ENCODE data around the gene MRPS2.
A peak's percentile ranks its signal among the peaks of the same experiment; 100 is the strongest.

Gene MRPS2

DNA sequence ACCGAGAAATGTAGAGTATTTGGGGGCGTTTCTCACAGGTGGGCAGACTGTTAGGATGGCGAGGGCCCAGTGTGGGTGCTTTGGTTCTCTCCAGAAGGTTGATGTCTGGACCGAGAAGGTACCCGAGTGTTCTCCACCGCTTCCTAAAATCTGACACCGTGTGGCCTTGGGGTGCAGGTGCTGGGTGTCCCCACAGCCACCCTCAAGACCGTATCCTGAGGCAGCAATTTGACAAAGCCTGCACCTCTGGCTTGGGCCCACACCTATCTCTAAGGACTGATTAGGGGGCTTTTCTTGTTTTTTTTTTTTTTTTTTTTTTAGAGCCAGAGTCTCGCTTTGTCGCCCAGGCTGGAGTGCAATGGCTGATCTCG, 19.6 kb upstream of the MRPS2 start:
- DNase-seq: no peak

DNA sequence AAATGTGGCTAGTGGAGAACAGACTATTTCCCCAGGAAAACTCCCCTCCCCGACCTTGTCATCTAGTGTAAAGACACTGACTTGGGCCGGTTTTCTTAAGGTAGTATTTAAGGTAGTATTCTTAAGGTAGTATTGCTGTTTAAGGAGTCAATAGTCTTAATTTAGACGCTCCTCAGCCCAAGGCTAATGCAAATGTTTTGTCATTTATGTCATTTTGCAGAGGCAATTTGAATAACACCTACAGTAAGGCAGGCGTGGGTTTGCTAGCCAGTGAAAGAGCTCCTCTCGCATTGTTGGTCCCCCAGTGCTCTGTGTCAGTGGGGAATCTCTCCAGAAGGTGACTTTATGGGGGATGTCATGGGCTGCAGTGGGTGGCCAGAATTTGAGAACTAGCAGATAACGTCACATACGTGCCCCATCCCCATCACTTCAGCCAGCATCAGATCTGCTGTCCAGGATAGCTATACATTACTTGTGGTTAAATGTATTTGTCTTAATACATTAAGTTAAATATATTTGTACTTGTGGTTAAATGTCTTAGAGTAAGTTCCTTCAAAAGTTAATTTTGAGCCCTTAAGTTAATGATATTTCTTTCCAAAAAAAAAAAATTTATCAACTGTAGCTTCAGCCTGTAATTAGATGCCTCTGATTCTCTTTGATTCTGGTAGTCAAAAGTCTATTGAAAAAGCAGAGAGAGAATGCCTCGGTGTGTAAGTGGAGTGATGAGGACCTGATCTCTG, 18.3 kb upstream of the MRPS2 start:
- no peak for DNase-seq

DNA sequence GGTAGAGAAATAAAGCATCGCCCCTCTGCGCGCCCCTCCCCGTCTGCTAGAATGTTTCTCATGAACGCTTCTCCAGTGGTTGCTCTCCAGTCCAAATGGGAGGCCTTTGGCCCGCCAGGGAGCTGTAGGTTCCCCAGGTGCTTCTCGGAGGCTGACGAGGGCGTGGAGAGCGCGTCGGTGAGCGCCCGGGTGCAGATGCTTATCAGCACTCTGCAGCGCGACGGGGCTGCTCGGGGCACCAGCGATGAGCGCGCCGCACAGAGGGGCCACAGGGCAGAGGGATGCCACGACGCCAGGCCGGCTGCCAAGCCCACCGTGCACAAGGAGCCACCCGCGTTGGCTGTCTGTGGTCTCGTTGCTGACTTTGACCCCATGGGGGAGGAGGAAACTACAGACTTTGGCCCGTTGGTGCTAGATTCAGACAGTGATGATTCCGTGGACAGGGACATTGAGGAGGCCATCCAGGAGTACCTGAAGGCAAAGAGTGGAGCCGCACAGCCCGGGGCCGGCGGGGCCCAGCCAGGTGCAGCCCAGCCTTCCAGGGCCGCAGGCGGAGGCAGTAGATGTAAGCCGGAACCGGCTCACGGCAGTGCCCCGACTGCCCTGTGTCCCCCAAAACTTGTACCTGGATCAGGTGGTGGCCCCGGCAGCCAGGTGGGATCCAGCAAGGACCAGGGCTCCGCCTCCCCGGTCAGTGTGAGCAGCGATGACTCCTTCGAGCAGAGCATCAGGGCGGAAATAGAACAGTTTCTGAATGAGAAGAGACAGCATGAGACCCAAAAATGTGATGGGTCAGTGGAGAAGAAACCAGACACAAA, 15.8 kb upstream of the MRPS2 start:
- no peak for DNase-seq

DNA sequence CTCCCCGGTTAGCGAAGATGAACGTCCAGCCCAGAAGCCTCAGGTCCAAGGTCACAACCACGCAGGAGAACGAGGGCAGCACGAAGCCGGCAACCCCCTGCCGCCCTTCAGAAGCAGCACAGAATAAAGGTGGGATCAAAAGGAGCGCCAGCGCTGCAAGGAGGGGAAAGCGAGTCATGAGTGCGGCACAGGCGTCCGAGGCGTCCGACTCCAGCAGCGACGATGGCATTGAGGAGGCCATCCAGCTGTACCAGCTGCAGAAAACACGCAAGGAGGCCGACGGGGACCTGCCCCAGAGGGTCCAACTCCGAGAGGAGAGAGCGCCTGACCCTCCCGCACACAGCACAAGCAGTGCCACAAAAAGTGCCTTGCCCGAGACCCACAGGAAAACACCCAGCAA, 15.1 kb upstream of the MRPS2 start:
- DNase-seq: no peak

DNA sequence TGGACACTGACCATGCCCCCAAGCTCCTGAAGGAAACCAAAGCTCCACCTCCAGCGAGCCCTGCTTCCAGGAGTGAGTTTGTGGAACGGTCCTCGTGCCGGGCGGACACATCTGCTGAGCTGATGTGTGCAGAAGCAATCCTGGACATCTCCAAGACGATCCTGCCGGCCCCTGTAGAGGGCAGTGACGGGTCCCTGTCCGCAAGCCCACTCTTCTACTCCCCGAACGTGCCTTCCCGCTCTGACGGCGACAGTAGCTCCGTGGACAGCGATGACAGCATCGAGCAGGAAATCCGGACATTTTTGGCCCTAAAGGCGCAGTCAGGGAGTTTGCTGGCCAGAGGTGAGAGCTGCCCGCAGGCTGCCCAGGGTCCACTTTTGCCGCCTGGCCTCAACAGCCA, 14.7 kb upstream of the MRPS2 start:
- no peak for DNase-seq

DNA sequence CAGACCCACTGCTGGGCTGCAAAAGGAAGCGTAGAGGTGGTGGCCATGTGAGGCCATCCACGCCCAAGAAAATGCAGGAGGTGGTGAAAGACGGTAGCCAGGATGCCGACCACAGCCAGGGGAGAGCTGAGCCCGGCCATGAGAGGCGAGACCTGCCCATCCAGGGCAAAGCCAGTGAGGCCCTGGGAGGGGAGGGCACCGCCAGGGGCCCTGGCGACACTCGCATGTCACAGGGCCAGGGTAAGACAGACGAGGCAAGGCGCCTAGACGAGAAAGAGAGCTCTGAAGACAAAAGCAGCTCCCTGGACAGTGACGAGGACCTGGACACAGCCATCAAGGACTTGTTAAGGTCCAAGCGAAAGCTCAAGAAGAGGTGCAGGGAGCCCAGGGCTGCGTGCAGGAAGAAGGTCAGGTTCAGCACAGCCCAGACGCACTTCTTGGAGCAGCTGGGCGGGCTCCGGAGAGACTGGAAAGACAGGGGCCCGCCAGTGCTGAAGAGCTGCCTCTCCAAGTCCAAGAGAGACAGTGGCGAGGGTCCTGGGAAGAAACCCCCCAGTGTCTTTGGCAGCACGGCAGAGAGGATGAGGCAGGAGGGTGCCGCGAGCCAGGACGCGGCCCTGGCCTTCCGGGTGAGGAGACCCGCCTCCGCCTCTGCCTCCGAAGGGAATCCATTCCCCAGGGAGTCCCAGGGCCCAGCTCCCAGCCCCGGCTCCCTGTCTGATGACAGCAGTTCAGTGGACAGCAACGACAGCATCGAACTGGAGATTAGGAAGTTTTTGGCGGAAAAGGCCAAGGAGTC, 14.0 kb upstream of the MRPS2 start:
- no peak for DNase-seq

DNA sequence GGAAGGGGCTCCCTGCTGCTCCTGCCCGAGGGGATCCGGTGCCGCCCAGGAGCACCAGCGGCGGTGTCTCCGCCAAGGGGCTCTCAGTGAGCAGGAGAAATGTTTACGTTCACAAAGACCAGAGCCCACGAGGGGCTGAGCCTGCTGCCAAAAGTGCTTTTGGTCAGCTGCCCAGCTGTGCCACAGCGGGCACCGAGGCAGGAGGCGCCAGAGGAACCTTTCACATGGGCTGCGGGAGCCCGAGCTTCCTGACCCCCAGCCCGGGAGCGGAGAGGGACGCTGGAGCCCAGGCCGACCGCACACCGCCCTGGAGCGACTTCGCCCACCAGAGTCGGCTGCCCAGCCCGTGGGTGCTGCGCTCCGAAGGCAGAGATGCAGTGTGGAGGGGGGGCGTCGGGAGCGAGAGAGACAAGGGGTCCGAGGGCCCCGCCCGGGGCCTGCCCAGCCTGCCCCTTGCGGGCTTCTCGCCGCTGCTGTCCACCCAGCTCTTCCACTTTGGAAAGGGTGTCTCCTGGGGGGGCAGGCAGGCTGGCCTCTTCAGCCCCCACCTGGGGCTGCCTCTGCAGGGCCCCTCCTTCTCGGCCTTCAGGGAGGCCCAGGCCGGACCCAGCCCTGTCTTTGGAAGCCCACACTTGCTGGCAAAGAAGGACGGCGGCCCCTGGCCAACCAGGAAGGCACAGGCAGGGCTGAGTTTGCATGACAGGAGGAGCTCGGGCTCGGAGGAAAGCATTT, 13.0 kb upstream of the MRPS2 start:
- DNase-seq: no peak

DNA sequence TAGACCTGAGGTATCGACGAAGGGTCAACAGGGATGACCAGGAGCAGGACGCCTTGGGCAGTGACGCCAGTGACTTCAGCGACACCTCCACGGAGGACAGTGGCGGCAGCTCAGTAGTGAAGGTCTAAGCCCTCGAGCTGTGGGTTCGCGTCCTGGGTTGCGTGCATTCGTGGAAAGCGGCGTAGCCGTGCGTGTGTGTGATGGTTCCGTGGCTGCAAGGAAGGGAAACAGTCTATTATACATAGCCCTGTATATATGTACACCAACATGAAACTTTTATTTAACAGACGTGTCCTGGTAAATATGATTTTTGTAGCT, 12.5 kb upstream of the MRPS2 start:
- no peak for DNase-seq

DNA sequence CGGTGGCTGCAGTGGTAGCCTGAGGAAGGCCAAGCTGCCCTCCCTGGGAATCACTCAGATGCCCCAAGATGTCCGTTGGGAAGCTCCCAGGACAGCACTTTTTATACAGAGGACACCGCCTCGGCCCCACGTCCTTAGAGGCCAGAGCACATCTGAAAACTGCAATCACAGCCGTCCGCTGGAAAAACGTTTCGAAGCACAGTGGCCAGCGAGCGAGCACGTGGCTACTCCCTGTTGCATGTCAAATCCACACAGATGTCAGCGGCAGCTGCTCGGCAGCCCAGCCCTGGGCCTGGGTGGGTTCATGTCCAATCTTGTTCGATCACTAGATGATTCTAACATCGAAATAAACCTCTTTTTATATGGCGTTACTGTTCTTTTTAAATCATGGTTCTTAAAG, 12.0 kb upstream of the MRPS2 start:
- DNase-seq: no peak

DNA sequence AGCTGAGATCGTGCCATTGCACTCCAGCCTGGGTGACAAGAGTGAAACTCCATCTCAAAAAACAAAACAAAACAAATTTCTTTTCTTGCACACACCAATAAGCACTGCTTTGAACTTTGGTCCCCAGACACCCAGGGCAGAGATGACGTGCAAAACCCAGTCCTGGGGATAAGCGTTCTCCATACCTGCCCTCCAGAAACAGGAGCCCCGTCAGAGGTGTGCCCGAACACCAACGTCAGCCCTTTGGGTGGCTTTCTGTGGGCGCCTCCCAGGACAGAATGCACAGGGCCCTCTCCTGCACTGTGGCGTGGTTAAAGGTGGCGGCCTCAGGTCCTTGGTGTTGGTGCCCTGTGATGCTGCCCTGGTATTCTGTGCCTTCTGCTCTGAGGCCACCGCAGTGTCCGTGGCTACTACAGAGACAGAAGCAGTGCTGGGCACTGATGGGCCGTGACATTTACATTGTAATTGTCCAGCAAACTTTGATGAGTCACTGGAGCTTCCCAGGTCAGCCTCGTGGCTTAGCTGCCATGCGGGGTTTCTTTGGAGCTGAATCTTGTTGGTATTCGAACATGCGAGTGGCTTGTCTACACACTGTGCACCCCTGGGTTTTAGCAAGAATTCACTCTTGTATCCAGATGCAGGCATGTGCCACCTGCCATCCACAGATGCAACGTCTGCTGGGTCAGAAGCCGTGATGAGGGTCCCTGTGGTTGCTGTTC, 11.1 kb upstream of the MRPS2 start:
- no peak for DNase-seq

DNA sequence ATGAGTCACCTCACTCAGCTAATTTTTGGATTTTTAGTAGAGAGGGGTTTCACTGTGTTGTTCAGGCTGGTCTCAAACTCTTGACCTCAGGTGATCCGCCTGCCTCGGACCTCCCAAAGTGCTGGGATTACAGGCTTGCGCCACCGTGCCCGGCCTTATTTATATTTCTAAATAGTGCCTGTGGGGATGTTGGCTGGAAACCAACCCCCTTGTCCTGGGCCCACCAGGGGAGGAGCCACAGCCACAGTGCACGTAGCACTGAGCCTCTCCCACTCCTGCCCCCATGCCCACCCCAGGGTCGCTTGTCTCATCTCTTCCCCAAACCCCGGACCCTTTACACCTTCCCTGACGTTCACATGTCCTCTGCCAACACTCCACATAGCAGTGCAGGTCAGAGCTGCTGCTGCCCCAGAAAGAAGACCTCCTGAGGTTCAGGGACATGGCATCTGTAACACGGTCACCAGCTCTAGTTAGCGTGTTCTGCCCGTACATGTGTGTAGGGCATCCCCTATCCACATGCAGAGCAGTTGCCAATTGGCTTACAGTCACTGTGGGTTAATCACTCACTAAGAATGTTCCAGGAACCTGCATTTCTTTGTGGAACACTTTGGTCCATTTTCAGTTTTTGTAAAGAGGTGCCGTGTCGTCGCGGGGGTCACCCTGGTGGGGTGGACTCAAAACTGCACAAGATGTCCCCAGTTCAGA, 10.2 kb upstream of the MRPS2 start:
- DNase-seq: no peak

DNA sequence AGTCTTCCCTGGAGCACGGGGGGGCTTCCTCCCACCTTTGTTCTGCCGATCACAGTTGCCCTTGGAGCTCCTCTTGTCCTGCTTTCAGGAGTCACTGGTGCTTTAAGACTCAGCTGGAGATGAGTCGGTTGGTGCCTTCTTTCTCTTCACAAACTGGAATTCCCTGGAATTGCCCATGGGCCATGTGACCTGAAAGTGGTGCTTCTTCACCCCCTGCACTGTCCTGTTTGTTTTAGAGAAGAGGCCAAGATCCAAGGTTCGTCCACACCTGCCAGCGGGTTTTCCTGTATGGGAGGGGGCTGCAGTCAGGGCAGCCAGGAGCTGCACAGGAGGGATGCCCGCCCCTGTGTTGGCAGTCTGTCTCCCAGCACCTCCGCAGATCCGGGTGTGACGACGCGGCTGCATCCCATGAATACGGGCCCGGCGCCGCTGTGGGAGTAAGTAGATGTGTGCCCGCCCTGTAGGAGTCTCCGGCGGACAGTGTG, 9.5 kb upstream of the MRPS2 start:
- no peak for DNase-seq

DNA sequence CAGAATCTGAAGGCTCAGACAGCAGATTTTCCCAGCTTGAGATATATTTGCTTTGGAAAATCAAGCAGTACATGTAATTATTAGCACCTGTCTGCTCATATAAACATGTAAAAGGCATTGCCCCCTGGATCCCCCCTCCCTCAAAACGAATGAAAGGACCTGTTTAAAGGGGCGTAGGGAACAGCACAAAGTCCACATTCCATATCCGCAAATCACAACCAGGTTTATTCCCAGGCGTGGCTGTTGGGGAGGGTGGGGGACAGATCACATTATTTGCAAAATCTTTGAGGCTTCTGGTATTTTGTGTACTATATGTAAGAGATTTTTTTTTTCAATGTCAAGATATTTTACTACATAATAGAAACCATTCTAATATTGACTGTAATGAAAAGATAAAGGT, 8.7 kb upstream of the MRPS2 start:
- no peak for DNase-seq

DNA sequence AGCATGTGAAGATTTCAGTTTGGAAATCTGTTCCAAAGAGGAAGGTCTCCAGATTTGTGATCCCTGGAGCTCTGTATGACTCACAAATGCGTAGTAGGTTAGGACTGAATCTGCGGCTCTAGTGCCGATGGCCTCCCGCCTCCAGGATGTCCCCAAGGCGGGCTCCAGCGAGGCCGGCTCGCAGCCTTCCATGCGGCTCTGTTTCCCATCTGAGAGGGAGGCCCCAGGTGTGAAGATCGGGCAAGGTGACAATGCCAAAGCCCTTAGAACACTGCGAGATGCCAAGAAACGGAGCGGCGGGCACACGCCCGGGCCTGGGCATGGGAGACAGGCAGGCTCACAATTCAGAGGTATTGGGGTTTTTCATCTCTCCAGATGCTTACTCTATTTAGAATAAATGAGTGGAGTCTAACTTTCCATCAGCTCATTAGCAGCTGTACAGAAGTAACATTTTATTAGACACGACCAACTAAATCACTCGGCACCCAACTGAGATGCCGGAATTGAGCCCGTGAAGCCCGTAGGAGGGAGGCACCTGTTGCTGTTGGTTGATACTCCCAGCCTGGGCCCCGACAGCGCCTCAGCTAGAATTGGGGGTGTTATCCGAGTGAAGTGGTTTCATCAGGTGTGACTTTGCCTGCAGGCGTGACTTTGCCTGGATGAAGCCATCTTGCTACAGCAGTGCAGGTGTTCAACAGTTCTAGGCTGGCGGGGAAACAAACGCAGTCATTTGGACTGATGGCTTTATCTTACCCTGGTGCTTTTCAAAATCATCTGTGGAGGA, 7.4 kb upstream of the MRPS2 start:
- DNase-seq: no peak

DNA sequence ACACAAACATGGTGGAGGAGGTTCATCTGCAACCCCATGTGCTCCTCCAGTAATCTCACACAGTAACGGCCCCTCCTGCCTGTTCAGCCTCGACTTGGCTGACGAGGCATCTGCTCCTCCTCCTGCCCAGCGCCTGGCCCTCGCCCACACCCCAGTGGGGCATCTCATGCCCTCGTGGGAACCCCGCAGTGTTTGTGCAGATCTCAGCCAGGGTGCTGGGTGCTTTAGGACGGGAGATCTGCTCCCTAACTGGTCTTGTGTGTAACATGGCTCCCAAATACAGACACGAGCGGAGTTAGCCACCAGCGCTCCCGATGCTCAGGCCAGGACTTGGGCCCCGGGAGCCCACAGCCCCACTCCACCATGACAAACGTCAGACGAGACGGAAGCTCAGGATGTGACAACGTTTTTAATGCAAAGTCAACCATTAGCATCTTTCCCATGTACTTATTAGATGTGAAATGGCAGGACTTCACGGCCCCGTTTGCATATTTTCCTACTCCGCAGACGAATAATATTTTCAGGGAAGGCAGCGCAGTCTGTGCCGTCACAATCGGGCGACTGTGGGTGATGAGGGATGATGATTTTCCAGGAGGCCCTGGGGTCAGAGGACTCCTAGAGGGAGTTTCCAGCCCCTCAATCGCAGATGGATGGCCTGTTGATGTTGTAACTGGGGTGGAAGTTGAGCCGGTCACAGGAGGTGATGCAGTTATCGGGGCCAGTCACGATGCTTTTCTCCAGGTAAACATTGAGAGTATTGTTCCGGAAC, 5.5 kb upstream of the MRPS2 start:
- DNase-seq: no peak

DNA sequence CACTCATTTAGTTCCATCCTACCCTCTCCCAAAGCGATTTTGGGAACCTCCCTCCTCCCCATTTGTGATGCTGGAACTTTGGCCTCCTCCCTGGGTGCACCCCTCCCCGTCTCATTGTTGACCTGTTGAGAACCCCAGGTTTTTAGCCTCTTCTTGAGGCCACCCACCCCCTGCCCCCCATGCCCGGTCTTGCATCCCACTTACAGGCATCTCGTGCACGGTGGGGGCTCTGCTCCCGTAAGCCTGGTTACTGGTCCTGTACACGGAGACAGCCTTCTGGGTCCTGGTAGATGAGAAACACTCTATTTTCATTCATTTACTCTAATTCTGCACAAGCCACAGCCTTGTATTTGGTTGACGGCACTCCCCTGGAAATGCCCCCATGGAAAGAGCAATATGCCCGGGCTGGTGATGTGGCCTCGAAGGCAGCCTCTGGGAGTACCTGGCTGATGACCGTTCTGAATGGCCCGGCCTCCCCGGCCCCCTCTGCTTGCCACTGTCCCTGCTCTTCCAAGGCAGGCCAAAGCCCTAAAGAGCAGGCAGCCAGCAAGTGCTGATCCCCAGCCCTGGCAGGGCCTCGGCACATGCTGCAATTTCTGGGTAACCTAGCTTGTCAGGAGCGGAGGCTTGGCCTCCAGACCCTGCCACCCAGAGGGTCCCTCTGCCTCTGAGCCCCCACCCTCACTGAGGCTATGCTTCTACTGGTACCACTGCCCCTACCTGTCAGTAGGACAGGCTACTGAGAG, 1.9 kb upstream of the MRPS2 start:
- DNase-seq: no peak

DNA sequence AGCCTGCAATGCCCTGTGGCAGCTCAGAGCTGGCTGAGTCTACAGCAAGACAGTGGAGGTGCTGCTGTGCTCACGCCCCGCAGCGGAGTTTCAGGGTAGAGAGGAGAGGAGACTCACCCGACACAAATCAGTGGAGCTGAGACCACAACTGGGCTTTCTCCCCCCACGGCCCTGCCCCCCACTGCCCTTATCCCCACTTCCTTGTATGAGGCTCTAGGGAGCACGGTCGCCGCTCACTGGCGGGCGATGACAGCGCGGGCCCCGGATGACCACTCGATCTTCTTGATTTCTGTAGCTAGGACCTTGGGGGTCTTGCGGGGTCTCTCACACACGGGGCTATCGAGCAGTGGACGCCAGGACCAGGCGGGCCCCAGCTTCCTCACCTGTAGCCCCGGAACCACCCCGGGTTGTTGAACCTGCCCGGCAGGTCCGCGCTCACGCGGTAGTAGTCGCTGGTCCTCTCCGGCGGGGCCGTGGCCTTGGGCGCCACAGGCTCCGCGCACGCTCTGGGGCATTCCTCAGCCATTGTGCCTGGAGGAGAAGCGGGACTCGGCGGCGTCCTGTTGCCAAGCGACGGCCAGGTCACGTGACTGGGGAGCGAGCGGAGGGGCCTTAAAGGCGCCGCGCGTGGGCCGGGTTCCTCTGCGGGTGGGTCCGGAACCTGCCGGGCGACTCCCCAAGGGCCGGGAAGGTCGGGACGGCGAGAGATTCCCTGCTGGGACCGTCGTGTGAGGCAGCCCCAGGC, 984 bp upstream of the MRPS2 start:
- peak; percentile 85 for DNase-seq

DNA sequence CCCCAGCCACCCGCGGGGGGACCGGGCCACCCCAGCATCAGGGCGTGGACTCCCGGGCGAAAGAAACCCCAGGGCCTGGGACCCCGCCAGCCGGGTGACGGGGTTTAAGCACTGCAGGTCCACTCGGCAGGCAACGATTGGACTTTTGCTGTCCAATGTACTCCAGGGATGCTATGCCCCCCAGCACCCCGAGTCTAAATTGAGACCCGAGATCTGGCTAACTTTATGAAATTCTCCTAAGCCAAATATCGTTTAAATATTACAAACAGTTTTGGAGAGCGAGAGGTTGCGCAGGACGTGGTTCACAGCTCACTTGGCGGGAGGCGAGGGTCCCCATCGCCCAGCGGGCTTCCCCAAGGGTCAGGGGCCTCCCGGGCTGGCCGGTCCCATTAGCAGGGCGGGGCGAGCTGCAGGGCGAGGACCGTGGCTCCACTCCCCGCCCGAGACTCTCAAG, 384 bp upstream of the MRPS2 start:
- peak; percentile 7 for DNase-seq

Measured in activated T-cell treated with anti-CD3 and anti-CD28 coated beads for 4 hours (primary cell).